Gastrocnemius medialis (tissue), 4 donors: ENCODE measurements around the gene NSDHL. TPM values are rescaled to one million over a fixed set of nuclear protein-coding genes. Genes with fewer than 3 reads are reported as not detected.

Experiments used
- ATAC-seq, 2 donors: fragments of 150-250 bp; one replicate each; pipeline ENCODE4 v1.9.1; 2016
- DNase-seq, 2 donors: peaks; one replicate each; pipeline ENCODE4 v3.0.0-alpha.2; 2019
- H3K27ac ChIP-seq, 4 donors: fragments of 200-600 bp; sonication (generic); 1 replicate in 1 of 4; 2 replicates in 3 of 4; pipeline ENCODE4 v1.5.1; 2016 to 2018; ENCODE audit warnings: mild to moderate bottlenecking in 2 of 4, moderate library complexity in 1 of 4
- H3K27me3 ChIP-seq, 3 donors: fragments of 200-600 bp; sonication (generic) in 2 of 3; 1 replicate in 1 of 3; 2 replicates in 2 of 3; pipeline versions ENCODE4 v1.5.1 to v1.6.0; 2016 to 2019; ENCODE audit warnings: mild to moderate bottlenecking in 1 of 3, moderate library complexity in 1 of 3
- H3K36me3 ChIP-seq, 2 donors: fragments of 200-600 bp; sonication (generic) in 1 of 2; one replicate each; pipeline ENCODE4 v1.5.1; 2017 to 2018
- H3K4me1 ChIP-seq, 2 donors: fragments of 200-600 bp; sonication (generic) in 1 of 2; one replicate each; pipeline ENCODE4 v1.5.1; 2016 to 2017; ENCODE audit warnings: mild to moderate bottlenecking in 2 of 2
- H3K4me3 ChIP-seq, 4 donors: fragments of 200-600 bp; sonication (generic) in 3 of 4; 1 replicate in 1 of 4; 2 replicates in 3 of 4; pipeline ENCODE4 v1.5.1; 2016 to 2019; ENCODE audit warnings: mild to moderate bottlenecking in 2 of 4
- H3K9me3 ChIP-seq, 3 donors: fragments of 200-600 bp; sonication (generic) in 2 of 3; 1 replicate in 1 of 3; 2 replicates in 2 of 3; pipeline ENCODE4 v1.5.1; 2016 to 2019
- CTCF ChIP-seq, 5 experiments: fragments of 450-650 bp in 3 of 5; fragments of 200-600 bp in 2 of 5; sonication (generic) in 2 of 5; IDR thresholded peaks in 4 of 5; conservative IDR thresholded peaks in 1 of 5; 1 replicate in 4 of 5; 2 replicates in 1 of 5; pipeline ENCODE4 v1.5.1; 2016 to 2019; ENCODE audit warnings: antibody characterized with exemption in 5 of 5, mild to moderate bottlenecking in 3 of 5, moderate library complexity in 3 of 5
- POLR2A ChIP-seq, 2 donors: fragments of 450-650 bp; IDR thresholded peaks; one replicate each; pipeline ENCODE4 v1.6.1; 2017; ENCODE audit warnings: antibody characterized with exemption in 2 of 2, mild to moderate bottlenecking in 2 of 2, moderate library complexity in 2 of 2
- in situ Hi-C, 4 donors: fragments of 200-750 bp; cut with MboI; loops; one replicate each; pipeline versions ENCODE4 v1.15.0 to v1.8.0; 2017; ENCODE audit warnings: low sequenced_read_pairs in 4 of 4
- intact Hi-C: fragments of 100-400 bp; cut with DNase I; formaldehyde crosslinking; loops from one replicate; pipeline ENCODE4 v1.15.1; 2023; ENCODE audit warnings: low total_unique reads
- total RNA-seq, 4 donors: library from RNA; depleted of rRNA; stranded (reverse); fragments of >200 nt; gene quantifications; one replicate each; pipeline versions ENCODE4 v1.1.0 to v1.2.3, GENCODE V29; 2016

The NSDHL gene
- total RNA-seq, 4 donors from 2014 or later, result 4.6 to 8.8 (median 6.2) TPM

GRCh38 chrX:152886716-152887115, 55.9 kb downstream of the NSDHL start:
- DNase-seq (no peak), ATAC-seq (no peak)
- H3K27ac ChIP-seq, result no peak overlapping the region
- H3K4me1 ChIP-seq, result no peaks in the 10 kb centered on the region
- in situ Hi-C loops (no loop called here), intact Hi-C loops (no loop called here)
- H3K9me3 ChIP-seq, result no peaks in the 10 kb centered on the region
- no peaks in the 10 kb centered on the region for H3K36me3 ChIP-seq
- no peaks in the 10 kb centered on the region for H3K27me3 ChIP-seq
- no peak for TF ChIP-seq POLR2A (IDR thresholded peaks at IDR 0.05)
- no peak overlapping the region for H3K4me3 ChIP-seq

- in situ Hi-C loops, result no loop called here
- Histone ChIP-seq H3K9me3 (no peaks in the 10 kb centered on the region), H3K36me3 (no peaks in the 10 kb centered on the region), H3K27me3 (peaks cover 0 to 1% (median 0%) of the 10 kb centered on the region in 3 donors), H3K4me3 (no peak overlapping the region), H3K27ac (no peak overlapping the region), H3K4me1 (no peaks in the 10 kb centered on the region)
- intact Hi-C loops, result no loop called here
- DNase-seq (no peak), ATAC-seq (no peak)
- TF ChIP-seq POLR2A (IDR thresholded peaks at IDR 0.05) (no peak), CTCF (IDR thresholded peaks at IDR 0.05 in 4 of 5, conservative IDR thresholded peaks at IDR 0.05 in 1 of 5) (no peak)
These were observed 61.6 kb downstream of the NSDHL start for GRCh38 chrX:152892499-152892898.

- intact Hi-C loops, result no loop called here
- Histone ChIP-seq H3K27ac (no peak overlapping the region), H3K4me1 (no peaks in the 10 kb centered on the region), H3K9me3 (no peaks in the 10 kb centered on the region), H3K4me3 (no peak overlapping the region), H3K36me3 (no peaks in the 10 kb centered on the region), H3K27me3 (peaks cover 0 to 6% (median 0%) of the 10 kb centered on the region in 3 donors)
- in situ Hi-C loops, result no loop called here
- TF ChIP-seq POLR2A (IDR thresholded peaks at IDR 0.05) (no peak), CTCF (IDR thresholded peaks at IDR 0.05 in 4 of 5, conservative IDR thresholded peaks at IDR 0.05 in 1 of 5) (no peak)
- DNase-seq (no peak), ATAC-seq (no peak)
These were observed 62.4 kb downstream of the NSDHL start for GRCh38 chrX:152892999-152893891.

GRCh38 chrX:152893980-152894610, 63.2 kb downstream of the NSDHL start:
- in situ Hi-C loops, result no loop called here
- H3K27ac ChIP-seq, result no peak overlapping the region
- TF ChIP-seq POLR2A (IDR thresholded peaks at IDR 0.05) (no peak), CTCF (IDR thresholded peaks at IDR 0.05 in 4 of 5, conservative IDR thresholded peaks at IDR 0.05 in 1 of 5) (no peak)
- intact Hi-C loops, result no loop called here
- H3K4me3 ChIP-seq, result no peak overlapping the region
- no peaks in the 10 kb centered on the region for H3K4me1 ChIP-seq
- DNase-seq (no peak), ATAC-seq (no peak)
- no peaks in the 10 kb centered on the region for H3K36me3 ChIP-seq
- no peaks in the 10 kb centered on the region for H3K9me3 ChIP-seq
- peaks cover 0 to 13% (median 0%) of the 10 kb centered on the region in 3 donors for H3K27me3 ChIP-seq

- no peak for TF ChIP-seq POLR2A (IDR thresholded peaks at IDR 0.05)
- no peak for TF ChIP-seq CTCF (IDR thresholded peaks at IDR 0.05 in 4 of 5, conservative IDR thresholded peaks at IDR 0.05 in 1 of 5)
- Histone ChIP-seq H3K27ac (no peak overlapping the region), H3K9me3 (no peaks in the 10 kb centered on the region), H3K4me3 (no peak overlapping the region), H3K4me1 (no peaks in the 10 kb centered on the region), H3K36me3 (no peaks in the 10 kb centered on the region), H3K27me3 (peaks cover 0 to 13% (median 0%) of the 10 kb centered on the region in 3 donors)
- in situ Hi-C loops, result no loop called here
- no peak for DNase-seq
- no peak for ATAC-seq
- intact Hi-C loops, result no loop called here
These were observed 64.3 kb downstream of the NSDHL start for GRCh38 chrX:152895121-152895520.
